Measurements from ENCODE around the gene CYFIP1. TPM values are rescaled to one million over a fixed set of nuclear protein-coding genes. Genes with fewer than 3 reads are reported as not detected.

The CYFIP1 gene
- total and polyA plus RNA-seq, 2 of the 13 experiments (the other 11 are each of a cell fraction or from before 2014, with no cell fraction given), result 38.1 to 58.3 TPM

GRCh38 chr15:22980189-22981050 lies at the start of gene CYFIP1 (continued):
- TF ChIP-seq ZNF788 (CRISPR knock-in tag; IDR thresholded peaks at IDR 0.05; ENCODE audit: borderline replicate concordance) (0 out of 2 replicates have a peak, but pooled peaks have one; percentile 68), HOXA7 (CRISPR knock-in tag; IDR thresholded peaks at IDR 0.05) (no peak), RFX1 (IDR thresholded peaks at IDR 0.05) (no peak), ZNF263 (CRISPR knock-in tag; IDR thresholded peaks at IDR 0.05) (peak; percentile 99), ZIK1 (CRISPR knock-in tag; IDR thresholded peaks at IDR 0.05; ENCODE audit: borderline replicate concordance, low read depth) (no peak), ZNF281 (CRISPR knock-in tag; IDR thresholded peaks at IDR 0.05; ENCODE audit: borderline replicate concordance) (no peak), NCOA2 (CRISPR knock-in tag; IDR thresholded peaks at IDR 0.05) (no peak), SP140L (CRISPR knock-in tag; IDR thresholded peaks at IDR 0.05; ENCODE audit: borderline replicate concordance) (no peak), ZNF614 (CRISPR knock-in tag; IDR thresholded peaks at IDR 0.05; ENCODE audit: borderline replicate concordance) (peak; percentile 55; the same call in 1 of the 2 replicates), GATAD1 (CRISPR knock-in tag; IDR thresholded peaks at IDR 0.05) (0 out of 2 replicates have a peak, but pooled peaks have one; percentile 33), ZFX (CRISPR knock-in tag; IDR thresholded peaks at IDR 0.05; ENCODE audit: low read depth) (peak; percentile 71), AFF4 (CRISPR knock-in tag; IDR thresholded peaks at IDR 0.05) (no peak)
- TF ChIP-seq, protein P1, sequence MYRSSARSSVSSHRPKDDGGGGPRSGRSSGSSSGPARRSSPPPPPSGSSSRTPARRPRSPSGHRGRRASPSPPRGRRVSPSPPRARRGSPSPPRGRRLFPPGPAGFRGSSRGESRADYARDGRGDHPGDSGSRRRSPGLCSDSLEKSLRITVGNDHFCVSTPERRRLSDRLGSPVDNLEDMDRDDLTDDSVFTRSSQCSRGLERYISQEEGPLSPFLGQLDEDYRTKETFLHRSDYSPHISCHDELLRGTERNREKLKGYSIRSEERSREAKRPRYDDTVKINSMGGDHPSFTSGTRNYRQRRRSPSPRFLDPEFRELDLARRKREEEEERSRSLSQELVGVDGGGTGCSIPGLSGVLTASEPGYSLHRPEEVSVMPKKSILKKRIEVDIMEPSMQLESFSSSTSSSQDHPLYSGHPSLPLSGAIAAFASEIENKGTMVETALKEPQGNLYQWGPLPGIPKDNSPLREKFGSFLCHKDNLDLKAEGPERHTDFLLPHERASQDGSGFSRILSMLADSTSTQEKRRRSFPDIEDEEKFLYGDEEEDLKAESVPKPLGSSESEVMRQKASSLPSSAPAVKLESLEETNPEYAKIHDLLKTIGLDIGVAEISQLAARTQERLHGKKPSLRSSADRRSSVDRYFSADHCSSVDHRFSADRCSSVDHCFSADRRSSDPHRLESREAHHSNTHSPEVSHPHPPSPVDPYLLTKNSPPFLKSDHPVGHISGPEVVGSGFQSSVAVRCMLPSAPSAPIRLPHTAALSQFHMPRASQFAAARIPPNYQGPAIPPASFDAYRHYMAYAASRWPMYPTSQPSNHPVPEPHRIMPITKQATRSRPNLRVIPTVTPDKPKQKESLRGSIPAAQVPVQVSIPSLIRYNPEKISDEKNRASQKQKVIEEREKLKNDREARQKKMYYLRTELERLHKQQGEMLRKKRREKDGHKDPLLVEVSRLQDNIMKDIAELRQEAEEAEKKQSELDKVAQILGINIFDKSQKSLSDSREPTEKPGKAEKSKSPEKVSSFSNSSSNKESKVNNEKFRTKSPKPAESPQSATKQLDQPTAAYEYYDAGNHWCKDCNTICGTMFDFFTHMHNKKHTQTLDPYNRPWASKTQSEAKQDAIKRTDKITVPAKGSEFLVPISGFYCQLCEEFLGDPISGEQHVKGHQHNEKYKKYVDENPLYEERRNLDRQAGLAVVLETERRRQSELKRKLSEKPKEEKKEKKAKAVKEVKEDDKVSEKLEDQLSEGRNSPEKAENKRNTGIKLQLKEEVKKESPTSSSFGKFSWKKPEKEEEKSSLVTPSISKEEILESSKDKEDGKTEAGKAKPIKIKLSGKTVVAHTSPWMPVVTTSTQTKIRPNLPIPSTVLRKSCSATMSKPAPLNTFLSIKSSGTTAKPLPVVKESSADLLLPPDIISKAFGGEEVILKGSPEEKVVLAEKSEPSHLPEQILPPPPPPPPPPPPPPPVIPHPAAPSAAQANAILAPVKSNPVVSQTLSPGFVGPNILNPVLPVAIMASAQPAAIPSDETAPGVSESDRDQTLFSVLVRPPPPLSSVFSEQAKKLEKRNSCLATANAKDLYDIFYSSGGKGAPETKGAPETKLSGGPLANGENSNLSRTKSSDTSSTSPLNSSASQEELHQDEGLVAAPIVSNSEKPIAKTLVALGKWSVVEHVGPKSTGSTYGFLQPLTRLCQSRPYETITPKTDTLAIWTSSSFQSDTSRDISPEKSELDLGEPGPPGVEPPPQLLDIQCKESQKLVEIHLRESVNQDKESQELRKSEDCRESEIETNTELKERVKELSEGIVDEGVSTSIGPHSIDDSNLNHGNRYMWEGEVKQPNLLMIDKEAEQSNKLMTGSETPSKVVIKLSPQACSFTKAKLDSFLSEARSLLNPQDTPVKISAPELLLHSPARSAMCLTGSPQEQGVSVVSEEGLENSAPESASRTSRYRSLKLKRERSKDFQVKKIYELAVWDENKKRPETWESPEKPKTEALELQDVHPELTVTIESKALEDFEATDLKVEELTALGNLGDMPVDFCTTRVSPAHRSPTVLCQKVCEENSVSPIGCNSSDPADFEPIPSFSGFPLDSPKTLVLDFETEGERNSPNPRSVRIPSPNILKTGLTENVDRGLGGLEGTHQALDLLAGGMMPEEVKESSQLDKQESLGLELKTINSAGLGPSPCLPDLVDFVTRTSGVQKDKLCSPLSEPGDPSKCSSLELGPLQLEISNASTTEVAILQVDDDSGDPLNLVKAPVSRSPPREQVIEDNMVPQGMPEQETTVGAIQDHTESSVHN (CRISPR knock-in tag; IDR thresholded peaks at IDR 0.05), result no peak
